Right lobe of liver (tissue), 6 donors: Measurements from ENCODE around the gene LRIT3. TPM values are rescaled to one million over a fixed set of nuclear protein-coding genes. Genes with fewer than 3 reads are reported as not detected.

Experiments used
- ATAC-seq, 4 donors: fragments of 200-7000 bp; cut with Tn5 transposase; one replicate each; pipeline ENCODE4 v1.9.1; 2020; ENCODE audit warnings: mild to moderate bottlenecking in 4 of 4, moderate library complexity in 4 of 4
- DNase-seq, 3 donors: peaks; one replicate each; pipeline ENCODE4 v3.0.0-alpha.2; 2020
- H3K27ac ChIP-seq, 3 donors: fragments of 200-600 bp; one replicate each; pipeline ENCODE4 v1.8.0; 2022
- H3K27me3 ChIP-seq, 2 donors: fragments of 200-600 bp; one replicate each; pipeline ENCODE4 v1.8.0; 2022
- H3K36me3 ChIP-seq, 4 donors: fragments of 200-600 bp; sonication (generic) in 1 of 4; one replicate each; pipeline versions ENCODE4 v1.5.1 to v1.8.0; 2017 to 2022; ENCODE audit warnings: control low read depth in 1 of 4
- H3K4me1 ChIP-seq, 4 donors: fragments of 200-600 bp; sonication (generic) in 1 of 4; one replicate each; pipeline versions ENCODE4 v1.5.1 to v1.8.0; 2017 to 2022; ENCODE audit warnings: control low read depth in 1 of 4
- H3K4me3 ChIP-seq, 3 donors: fragments of 200-600 bp; one replicate each; pipeline ENCODE4 v1.8.0; 2022
- H3K9me3 ChIP-seq, 4 donors: fragments of 200-600 bp; sonication (generic) in 1 of 4; one replicate each; pipeline versions ENCODE4 v1.5.1 to v1.8.0; 2017 to 2022; ENCODE audit warnings: control low read depth in 1 of 4
- CTCF ChIP-seq, 4 donors: fragments of 200-600 bp in 3 of 4; fragments of 450-650 bp in 1 of 4; IDR thresholded peaks; one replicate each; pipeline versions ENCODE4 v1.5.1 to v1.8.0; 2016 to 2022; ENCODE audit warnings: antibody characterized with exemption in 4 of 4, mild to moderate bottlenecking in 2 of 4
- POLR2A ChIP-seq: fragments of 450-650 bp; IDR thresholded peaks from one replicate; pipeline ENCODE4 v1.6.1; 2017; ENCODE audit warnings: antibody characterized with exemption, mild to moderate bottlenecking
- WGBS: methylation state at CpG from one replicate; pipeline ENCODE4 v1.1.6; 2018; ENCODE audit warnings: low coverage, low lambda C conversion rate; ENCODE audit not compliant: insufficient coverage; ENCODE audit errors: missing lambda C conversion rate; 5-methylcytosine and 5-hydroxymethylcytosine counted together
- intact Hi-C, 2 donors: fragments of 100-400 bp; cut with DNase I; formaldehyde crosslinking; loops; one replicate each; pipeline versions ENCODE4 v1.11.2 to v1.14.1; 2022
- total RNA-seq, 6 experiments: library from RNA; depleted of rRNA in 2 of 6; stranded (reverse); fragments of >200 nt in 2 of 6; fragmentation: NEBNext Ultra II Directional in 3 of 6; extraction: Animal tissue kit (Norgen Biotek cat#: 25700) in 3 of 6; gene quantifications; one replicate each; pipeline versions ENCODE4 v1.1.0 to v1.2.4, GENCODE V29; 2016 to 2023
- donor health status: DM: no; HTN: yes; CAD: no.
- donor health status: DM: no; HTN: no; CAD: no.
- donor health status: DM: no; HTN: no; CAD: no.
- donor health status: DM: no; HTN: yes; CAD: no.
- donor health status: DM: no; HTN: yes; CAD: no.

LRIT3 gene
- total RNA-seq, 6 experiments from 2014 or later: 0.05 to 0.25 (median 0.15) TPM

GRCh38 chr4:109876634-109877265, 28.8 kb downstream of the LRIT3 start:
- no peak overlapping the region for H3K27ac ChIP-seq
- TF ChIP-seq CTCF (IDR thresholded peaks at IDR 0.05) (no peak), POLR2A (no peak)
- no peaks in the 10 kb centered on the region for H3K27me3 ChIP-seq
- H3K9me3 ChIP-seq: no peaks in the 10 kb centered on the region
- H3K4me3 ChIP-seq: no peak overlapping the region
- no peaks in the 10 kb centered on the region for H3K36me3 ChIP-seq
- H3K4me1 ChIP-seq: peaks cover 0 to 7% (median 0%) of the 10 kb centered on the region in 4 donors
- DNase-seq (no peak), ATAC-seq (no peak)
- intact Hi-C loops: no loop called here
- 98% methylated on average over 2 of the region's 2 CpGs for WGBS

GRCh38 chr4:109877400-109877799, 29.5 kb downstream of the LRIT3 start:
- WGBS: 80% methylated on average over 3 of the region's 3 CpGs
- no peak for ATAC-seq
- Histone ChIP-seq H3K36me3 (no peaks in the 10 kb centered on the region), H3K27me3 (no peaks in the 10 kb centered on the region), H3K9me3 (no peaks in the 10 kb centered on the region), H3K27ac (no peak overlapping the region), H3K4me1 (peaks cover 0 to 7% (median 0%) of the 10 kb centered on the region in 4 donors), H3K4me3 (no peak overlapping the region)
- TF ChIP-seq POLR2A (no peak), CTCF (IDR thresholded peaks at IDR 0.05) (no peak)
- DNase-seq: no peak
- intact Hi-C loops: no loop called here

GRCh38 chr4:109878355-109878754, 30.4 kb downstream of the LRIT3 start:
- Histone ChIP-seq H3K9me3 (no peaks in the 10 kb centered on the region), H3K4me1 (peaks cover 0 to 4% (median 0%) of the 10 kb centered on the region in 4 donors), H3K27me3 (no peaks in the 10 kb centered on the region), H3K36me3 (no peaks in the 10 kb centered on the region), H3K4me3 (no peak overlapping the region), H3K27ac (no peak overlapping the region)
- intact Hi-C loops: no loop called here
- TF ChIP-seq CTCF (IDR thresholded peaks at IDR 0.05): no peak
- TF ChIP-seq POLR2A: no peak
- ATAC-seq: no peak
- 78% methylated on average over 2 of the region's 2 CpGs for WGBS
- no peak for DNase-seq

- DNase-seq (no peak), ATAC-seq (peak in 1 of 4 donors; percentile 32)
- H3K4me3 ChIP-seq: no peak overlapping the region
- H3K9me3 ChIP-seq: no peaks in the 10 kb centered on the region
- TF ChIP-seq CTCF (IDR thresholded peaks at IDR 0.05) (no peak), POLR2A (no peak)
- intact Hi-C loops: no loop called here
- WGBS: 41% methylated on average over 3 of the region's 12 CpGs
- no peaks in the 10 kb centered on the region for H3K36me3 ChIP-seq
- no peaks in the 10 kb centered on the region for H3K27me3 ChIP-seq
- H3K4me1 ChIP-seq: no peaks in the 10 kb centered on the region
- no peak overlapping the region for H3K27ac ChIP-seq
These were observed 31.2 kb downstream of the LRIT3 start for GRCh38 chr4:109879081-109879480.
